SU-DHL-6 (cell line): ENCODE results near the gene IFT27.

Experiments used
- EZH2phosphoT487 ChIP-seq: fragments of 200-600 bp; sonication (generic), shearing (Covaris generic); conservative IDR thresholded peaks from 2 replicates; pipeline ENCODE4 v1.6.1; 2018; ENCODE audit warnings: mild to moderate bottlenecking, antibody characterized with exemption, low read length, moderate library complexity, mixed read lengths
- TF ChIP-seq, protein P1 (sequence below): fragments of 200-600 bp; sonication (generic); IDR thresholded peaks from one replicate; pipeline ENCODE4 v1.5.1; 2017; ENCODE audit warnings: antibody characterized with exemption, mild to moderate bottlenecking, low read length, moderate library complexity; ENCODE audit not compliant: insufficient read depth, poor library complexity, severe bottlenecking

DNA sequence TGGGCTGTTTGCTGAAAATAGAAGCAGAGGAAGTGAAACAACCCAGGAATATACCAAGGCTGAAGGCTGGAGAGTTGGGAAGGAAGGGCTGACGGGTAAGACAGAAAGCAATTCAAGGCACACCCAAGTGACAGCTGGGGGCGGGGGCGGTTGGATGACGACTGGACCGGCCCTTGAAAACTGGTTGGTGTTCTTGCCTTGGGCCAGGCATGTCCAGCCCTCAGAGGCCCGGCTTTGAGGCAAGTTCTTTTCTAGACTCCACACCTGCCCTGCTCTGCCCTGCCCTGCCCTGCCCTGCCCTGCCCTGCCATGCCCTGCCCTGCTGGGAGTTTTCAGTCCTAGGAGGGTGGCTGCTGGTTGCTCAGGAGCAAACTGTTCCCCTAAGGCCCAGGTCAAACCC is 38.1 kb downstream of the IFT27 start:
- TF ChIP-seq, protein P1, sequence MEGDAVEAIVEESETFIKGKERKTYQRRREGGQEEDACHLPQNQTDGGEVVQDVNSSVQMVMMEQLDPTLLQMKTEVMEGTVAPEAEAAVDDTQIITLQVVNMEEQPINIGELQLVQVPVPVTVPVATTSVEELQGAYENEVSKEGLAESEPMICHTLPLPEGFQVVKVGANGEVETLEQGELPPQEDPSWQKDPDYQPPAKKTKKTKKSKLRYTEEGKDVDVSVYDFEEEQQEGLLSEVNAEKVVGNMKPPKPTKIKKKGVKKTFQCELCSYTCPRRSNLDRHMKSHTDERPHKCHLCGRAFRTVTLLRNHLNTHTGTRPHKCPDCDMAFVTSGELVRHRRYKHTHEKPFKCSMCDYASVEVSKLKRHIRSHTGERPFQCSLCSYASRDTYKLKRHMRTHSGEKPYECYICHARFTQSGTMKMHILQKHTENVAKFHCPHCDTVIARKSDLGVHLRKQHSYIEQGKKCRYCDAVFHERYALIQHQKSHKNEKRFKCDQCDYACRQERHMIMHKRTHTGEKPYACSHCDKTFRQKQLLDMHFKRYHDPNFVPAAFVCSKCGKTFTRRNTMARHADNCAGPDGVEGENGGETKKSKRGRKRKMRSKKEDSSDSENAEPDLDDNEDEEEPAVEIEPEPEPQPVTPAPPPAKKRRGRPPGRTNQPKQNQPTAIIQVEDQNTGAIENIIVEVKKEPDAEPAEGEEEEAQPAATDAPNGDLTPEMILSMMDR = no peak
- TF ChIP-seq EZH2phosphoT487 = no peak
